SK-N-DZ (cell line): ENCODE data around the gene RERE.

ENCODE experiments used
- DNase-seq: peaks from one replicate; pipeline ENCODE4 v3.0.0-alpha.2; 2015; ENCODE audit warnings: low spot score

The RERE gene

GRCh38 chr1:8689431-8690252, 127.8 kb downstream of the RERE start:
- no peak for DNase-seq

GRCh38 chr1:8687538-8687937, 129.9 kb downstream of the RERE start:
- no peak for DNase-seq

GRCh38 chr1:8687039-8687438, 130.4 kb downstream of the RERE start:
- DNase-seq, result no peak

- no peak for DNase-seq
Observed at GRCh38 chr1:8685463-8685862, 132.0 kb downstream of the RERE start.

GRCh38 chr1:8684590-8684989, 132.8 kb downstream of the RERE start:
- no peak for DNase-seq

GRCh38 chr1:8682573-8682972, 134.9 kb downstream of the RERE start:
- no peak for DNase-seq

- DNase-seq, result no peak
Observed at GRCh38 chr1:8681911-8682310, 135.5 kb downstream of the RERE start.

GRCh38 chr1:8680664-8681650, 136.5 kb downstream of the RERE start:
- no peak for DNase-seq

- no peak for DNase-seq
Observed at GRCh38 chr1:8679929-8680663, 137.3 kb downstream of the RERE start.

GRCh38 chr1:8679395-8679800, 138.0 kb downstream of the RERE start:
- DNase-seq, result no peak

- DNase-seq, result no peak
Observed at GRCh38 chr1:8678673-8679394, 138.6 kb downstream of the RERE start.

- DNase-seq, result no peak
Observed at GRCh38 chr1:8677782-8678181, 139.7 kb downstream of the RERE start.

GRCh38 chr1:8676813-8677212, 140.6 kb downstream of the RERE start:
- no peak for DNase-seq

- DNase-seq, result no peak
Observed at GRCh38 chr1:8676072-8676471, 141.4 kb downstream of the RERE start.

- peak; percentile 82 for DNase-seq
Observed at GRCh38 chr1:8674912-8675311, 142.5 kb downstream of the RERE start.

- DNase-seq, result no peak
Observed at GRCh38 chr1:8674481-8674880, 143.0 kb downstream of the RERE start.

GRCh38 chr1:8671306-8671917, 146.0 kb downstream of the RERE start:
- peak; percentile 24 for DNase-seq

- DNase-seq, result no peak
Observed at GRCh38 chr1:8670371-8670818, 147.0 kb downstream of the RERE start.

GRCh38 chr1:8669606-8670335, 147.7 kb downstream of the RERE start:
- no peak for DNase-seq
